Measurements from ENCODE around the gene ASCC3.

Gene ASCC3

GRCh38 chr6:100918152-100918551, 37.0 kb upstream of the ASCC3 start:
- in situ Hi-C loops (cut with HindIII; ENCODE audit: low sequenced_read_pairs) = no loop called here
- TF ChIP-seq CTCF (IDR thresholded peaks at IDR 0.05; ENCODE audit: low read depth, low read length) = no peak
- no peak overlapping the region for H3K4me3 ChIP-seq (ENCODE audit: low read depth, low read length)
- DNase-seq (ENCODE audit: low read depth, low spot score) = no peak

- TF ChIP-seq CTCF (IDR thresholded peaks at IDR 0.05; ENCODE audit: low read depth, low read length) = no peak
- in situ Hi-C loops (cut with HindIII; ENCODE audit: low sequenced_read_pairs) = no loop called here
- DNase-seq (ENCODE audit: low read depth, low spot score) = no peak
Measured at GRCh38 chr6:100915876-100916275, 34.7 kb upstream of the ASCC3 start.

GRCh38 chr6:100913400-100914276, 32.5 kb upstream of the ASCC3 start:
- DNase-seq (ENCODE audit: low read depth, low spot score) = no peak
- no peak for TF ChIP-seq CTCF (IDR thresholded peaks at IDR 0.05; ENCODE audit: low read depth, low read length)
- in situ Hi-C loops (cut with HindIII; ENCODE audit: low sequenced_read_pairs) = no loop called here
- no peak overlapping the region for H3K4me3 ChIP-seq (ENCODE audit: low read depth, low read length)

More at GRCh38 chr6:100915876-100916275, 34.7 kb upstream of the ASCC3 start:
- no peak overlapping the region for H3K4me3 ChIP-seq (ENCODE audit: low read depth, low read length)

GRCh38 chr6:100906325-100906724, 25.2 kb upstream of the ASCC3 start:
- no peak for TF ChIP-seq CTCF (IDR thresholded peaks at IDR 0.05; ENCODE audit: low read depth, low read length)
- H3K4me3 ChIP-seq (ENCODE audit: low read depth, low read length) = no peak overlapping the region
- no peak for DNase-seq (ENCODE audit: low read depth, low spot score)
- in situ Hi-C loops (cut with HindIII; ENCODE audit: low sequenced_read_pairs) = no loop called here

- in situ Hi-C loops (cut with HindIII; ENCODE audit: low sequenced_read_pairs) = no loop called here
- TF ChIP-seq CTCF (IDR thresholded peaks at IDR 0.05; ENCODE audit: low read depth, low read length) = no peak
- H3K4me3 ChIP-seq (ENCODE audit: low read depth, low read length) = no peak overlapping the region
- DNase-seq (ENCODE audit: low read depth, low spot score) = no peak
Measured at GRCh38 chr6:100905067-100905466, 23.9 kb upstream of the ASCC3 start.

GRCh38 chr6:100904316-100904715, 23.2 kb upstream of the ASCC3 start:
- TF ChIP-seq CTCF (IDR thresholded peaks at IDR 0.05; ENCODE audit: low read depth, low read length) = no peak
- in situ Hi-C loops (cut with HindIII; ENCODE audit: low sequenced_read_pairs) = no loop called here
- H3K4me3 ChIP-seq (ENCODE audit: low read depth, low read length) = no peak overlapping the region
- no peak for DNase-seq (ENCODE audit: low read depth, low spot score)
